DND-41 (cell line): Measurements from ENCODE around the gene ACBD6.

Source experiments
- CTCF ChIP-seq: IDR thresholded peaks from 2 replicates; pipeline ENCODE4 v1.5.1; 2012; ENCODE audit warnings: borderline replicate concordance, low read length, moderate library complexity, mild to moderate bottlenecking; ENCODE audit not compliant: poor library complexity, severe bottlenecking; ENCODE audit errors: extremely low read depth
- EZH2 ChIP-seq: IDR thresholded peaks from 3 replicates; pipeline ENCODE4 v1.6.1; 2012; ENCODE audit warnings: borderline replicate concordance, low read depth, mild to moderate bottlenecking, moderate library complexity, low read length, inconsistent platforms; ENCODE audit not compliant: severe bottlenecking

DNA sequence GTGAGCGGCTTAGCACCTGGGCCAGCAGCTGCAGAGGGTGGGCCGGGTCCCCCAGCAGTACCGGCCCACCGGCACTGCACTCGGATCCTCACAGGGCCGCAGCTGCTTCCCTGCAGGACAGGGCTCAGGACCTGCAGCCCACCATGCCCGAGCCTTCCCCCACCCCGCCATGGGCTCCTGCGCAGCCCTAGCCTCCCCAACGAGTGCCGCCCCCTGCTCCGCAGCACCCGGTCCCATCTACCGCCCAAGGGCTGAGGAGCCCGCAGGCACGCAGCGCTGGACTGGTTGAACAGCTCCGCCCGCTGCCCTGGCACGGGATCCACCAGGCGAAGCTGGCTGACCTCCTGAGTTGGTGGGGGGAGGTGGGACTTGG lies 6.3 kb upstream of the ACBD6 start:
- TF ChIP-seq CTCF (no peak), EZH2 (no peak)
